ENCODE data around the gene TMEM101.

DNA sequence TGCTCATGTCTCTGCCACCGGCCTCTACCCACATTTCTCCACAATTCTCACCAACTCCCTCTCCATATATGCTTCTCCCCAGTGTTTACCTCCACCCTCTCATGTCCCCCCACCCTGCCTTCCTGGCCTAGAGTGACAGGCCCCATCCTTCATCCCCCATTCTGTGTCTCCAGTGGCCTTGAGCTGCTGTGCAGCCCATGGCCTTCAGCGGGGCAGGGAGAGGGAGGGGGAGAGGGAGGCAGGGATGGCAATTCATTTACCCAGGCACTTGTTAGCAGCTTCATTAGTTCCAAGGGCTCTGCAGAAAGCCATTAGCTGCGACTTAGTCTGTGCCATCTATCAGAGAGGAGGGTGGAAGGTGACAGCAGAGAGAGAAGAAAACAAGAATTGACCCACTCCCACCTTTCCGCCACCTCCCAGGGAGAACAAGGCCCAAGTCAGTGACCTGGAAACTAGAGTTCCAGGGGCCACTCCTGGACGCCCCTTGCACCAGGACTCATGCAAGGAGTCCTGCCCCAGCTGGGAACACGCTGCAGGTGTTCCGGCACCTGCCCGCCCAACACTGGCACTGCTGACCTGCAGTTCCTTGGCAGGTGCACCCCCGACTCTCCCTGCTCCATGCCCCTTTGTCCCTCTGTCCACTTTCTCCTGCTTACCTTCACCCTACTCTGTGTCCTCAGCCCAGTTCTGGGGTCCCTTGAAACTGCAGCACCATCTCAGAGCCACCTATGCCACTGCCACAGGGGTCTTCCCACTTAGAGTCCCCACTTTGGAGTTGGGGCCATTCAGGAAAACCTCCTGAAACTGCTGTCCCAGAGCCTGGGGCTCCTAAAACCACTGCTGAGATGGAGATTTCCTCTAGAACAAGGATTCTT is 37.6 kb downstream of the TMEM101 start:
- TF ChIP-seq, protein P1, sequence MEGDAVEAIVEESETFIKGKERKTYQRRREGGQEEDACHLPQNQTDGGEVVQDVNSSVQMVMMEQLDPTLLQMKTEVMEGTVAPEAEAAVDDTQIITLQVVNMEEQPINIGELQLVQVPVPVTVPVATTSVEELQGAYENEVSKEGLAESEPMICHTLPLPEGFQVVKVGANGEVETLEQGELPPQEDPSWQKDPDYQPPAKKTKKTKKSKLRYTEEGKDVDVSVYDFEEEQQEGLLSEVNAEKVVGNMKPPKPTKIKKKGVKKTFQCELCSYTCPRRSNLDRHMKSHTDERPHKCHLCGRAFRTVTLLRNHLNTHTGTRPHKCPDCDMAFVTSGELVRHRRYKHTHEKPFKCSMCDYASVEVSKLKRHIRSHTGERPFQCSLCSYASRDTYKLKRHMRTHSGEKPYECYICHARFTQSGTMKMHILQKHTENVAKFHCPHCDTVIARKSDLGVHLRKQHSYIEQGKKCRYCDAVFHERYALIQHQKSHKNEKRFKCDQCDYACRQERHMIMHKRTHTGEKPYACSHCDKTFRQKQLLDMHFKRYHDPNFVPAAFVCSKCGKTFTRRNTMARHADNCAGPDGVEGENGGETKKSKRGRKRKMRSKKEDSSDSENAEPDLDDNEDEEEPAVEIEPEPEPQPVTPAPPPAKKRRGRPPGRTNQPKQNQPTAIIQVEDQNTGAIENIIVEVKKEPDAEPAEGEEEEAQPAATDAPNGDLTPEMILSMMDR (conservative IDR thresholded peaks at IDR 0.05): no peak
- TF ChIP-seq EZH2 (IDR thresholded peaks at IDR 0.05; ENCODE audit: low read depth): no peak

Data from PC-9 (cell line).